ENCODE measurements around the gene RAD23A.
"Not testable (repeated sequence)": the region's sequence is repeated elsewhere in the genome, so short reads cannot be mapped to it uniquely, and the experiment has no call there.

- TF ChIP-seq CTCF, POLR2A (IDR thresholded peaks at IDR 0.05): not testable (repeated sequence)
Measured at GRCh38 chr19:12915860-12916259, 29.8 kb upstream of the RAD23A start.
